GM12878 (cell line): ENCODE results near the gene THBS3. TPM values are rescaled to one million over a fixed set of nuclear protein-coding genes. Genes with fewer than 3 reads are reported as not detected.

ENCODE experiments used
- BACH1 ChIP-seq: fragments of 450-650 bp; IDR thresholded peaks from 2 replicates; pipeline ENCODE4 v1.6.1; 2017; ENCODE audit warnings: mild to moderate bottlenecking, borderline replicate concordance
- ELK1 ChIP-seq: IDR thresholded peaks from 2 replicates; pipeline ENCODE4 v1.6.1; 2012; ENCODE audit warnings: low read depth, low read length, improper control_type of control experiment
- ESRRA ChIP-seq: IDR thresholded peaks from 2 replicates; pipeline ENCODE4 v1.6.1; 2012; ENCODE audit warnings: mild to moderate bottlenecking, low read length, improper control_type of control experiment
- NFIC ChIP-seq: IDR thresholded peaks from 2 replicates; pipeline ENCODE4 v1.6.1; 2012; ENCODE audit warnings: low read depth, mild to moderate bottlenecking, inconsistent platforms, low read length, moderate library complexity
- NFYA ChIP-seq: IDR thresholded peaks from 2 replicates; pipeline ENCODE4 v1.6.1; 2011; ENCODE audit warnings: low read depth, mild to moderate bottlenecking, low read length, improper control_type of control experiment, borderline replicate concordance
- PBX3 ChIP-seq: IDR thresholded peaks from 2 replicates; pipeline ENCODE4 v1.6.1; 2011; ENCODE audit warnings: mild to moderate bottlenecking, low read depth, low read length, moderate library complexity; ENCODE audit not compliant: insufficient replicate concordance
- SP1 ChIP-seq: IDR thresholded peaks from one replicate; pipeline ENCODE4 v1.6.1; 2011; ENCODE audit warnings: low read depth, low read length
- TCF12 ChIP-seq: IDR thresholded peaks from 2 replicates; pipeline ENCODE4 v1.6.1; 2011; ENCODE audit warnings: low read depth, mild to moderate bottlenecking, low read length
- ZNF207 ChIP-seq: fragments of 450-650 bp; IDR thresholded peaks from 2 replicates; pipeline ENCODE4 v1.6.1; 2014; ENCODE audit warnings: antibody characterized with exemption, mild to moderate bottlenecking, borderline replicate concordance
- polyA plus RNA-seq, 11 experiments: library from polyadenylated mRNA; depleted of rRNA in 4 of 11; unstranded in 6 of 11; stranded (reverse) in 5 of 11; fragments of >200 nt; fragmentation: Nextera tagmentation in 4 of 11; fragmentation: Illumina TruSeq in 1 of 11; extraction: Ambion mirVana in 4 of 11; extraction: Trizol in 1 of 11; gene quantifications; 1 replicate in 1 of 11; 2 replicates in 10 of 11; pipeline versions ENCODE4 v1.2.1 to v1.2.3, GENCODE V29; 2011 to 2016; ENCODE audit warnings: inconsistent platforms in 2 of 11, missing spikeins in 2 of 11, low read depth in 1 of 11
- total RNA-seq, 4 experiments: library from RNA; depleted of rRNA in 3 of 4; stranded (reverse); fragments of >200 nt in 3 of 4; fragmentation: Illumina TruSeq in 1 of 4; extraction: Trizol in 1 of 4; gene quantifications; 2 replicates each; pipeline versions ENCODE4 v1.2.1 to v1.2.3, GENCODE V29; 2013 to 2021
- TF ChIP-seq, protein P1 (sequence below): IDR thresholded peaks from 2 replicates; pipeline ENCODE4 v1.6.1; 2011; ENCODE audit warnings: borderline replicate concordance, low read depth, mild to moderate bottlenecking, moderate library complexity, mixed read lengths, low read length; ENCODE audit not compliant: insufficient read depth; ENCODE audit errors: extremely low read length
- TF ChIP-seq, protein P2 (sequence below): IDR thresholded peaks from 2 replicates; pipeline ENCODE4 v1.6.1; 2012; ENCODE audit warnings: improper control_type of control experiment, low read depth, low read length; ENCODE audit not compliant: insufficient replicate concordance
- TF ChIP-seq, protein P3 (sequence below): fragments of 450-650 bp; IDR thresholded peaks from 2 replicates; pipeline ENCODE4 v1.6.1; 2014; ENCODE audit warnings: mild to moderate bottlenecking
- TF ChIP-seq, protein P4 (sequence below): fragments of 450-650 bp; IDR thresholded peaks from 2 replicates; pipeline ENCODE4 v1.6.1; 2016; ENCODE audit warnings: mild to moderate bottlenecking, moderate library complexity, borderline replicate concordance

Gene THBS3
- total and polyA plus RNA-seq, 10 of the 15 experiments (the other 5 are each of a cell fraction or from before 2014, with no cell fraction given), result 0.66 to 3.6 (median 2.0) TPM

DNA sequence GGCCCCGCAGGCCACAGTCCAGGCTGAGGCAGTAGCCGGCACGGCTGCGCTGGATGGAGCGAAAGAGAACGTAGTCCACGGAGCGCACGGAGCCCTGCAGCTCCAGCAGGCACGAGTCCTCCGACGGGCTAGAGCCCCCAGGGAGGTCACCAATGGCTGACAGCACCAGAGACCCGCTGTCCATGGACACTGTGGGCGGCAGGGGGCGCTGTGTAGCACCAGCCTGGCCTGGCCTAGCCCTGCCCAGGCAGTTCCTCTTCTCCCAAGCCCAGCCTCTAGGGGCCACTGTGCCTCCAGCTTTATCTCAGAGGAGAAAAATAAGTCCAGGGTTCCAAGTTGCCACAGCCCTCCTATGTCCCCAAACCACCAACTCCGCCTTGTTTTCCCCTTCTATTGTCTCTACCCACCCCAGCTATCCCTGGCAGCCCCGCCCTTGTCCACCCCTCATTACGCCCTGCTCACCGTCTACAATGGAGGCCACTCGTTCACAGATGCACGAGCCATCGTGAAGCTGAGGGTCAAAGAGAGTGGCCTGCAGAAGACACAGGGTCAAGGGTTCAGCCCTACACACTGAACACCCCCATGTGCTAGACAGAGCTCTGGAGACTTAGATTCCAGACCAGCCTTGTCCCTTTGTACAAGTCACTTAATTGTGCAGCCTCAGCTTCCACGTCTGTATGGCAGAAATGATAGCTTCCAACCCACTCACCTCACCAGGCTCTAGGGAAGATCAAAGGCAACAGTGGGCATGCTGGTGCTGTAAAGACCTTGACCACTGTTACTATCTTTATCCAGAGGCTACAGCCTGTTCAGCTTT lies 43.1 kb upstream of the THBS3 start (continued):
- TF ChIP-seq NFIC (no peak), ELK1 (no peak), ZNF207 (peak; percentile 93), ESRRA (0 out of 2 replicates have a peak, but pooled peaks have one; percentile 45), SP1 (peak; percentile 45), NFYA (no peak; the same call in 1 of the 2 replicates), TCF12 (peak; percentile 33; the same call in 1 of the 2 replicates), PBX3 (no peak), BACH1 (peak; percentile 80)
- TF ChIP-seq, protein P1, sequence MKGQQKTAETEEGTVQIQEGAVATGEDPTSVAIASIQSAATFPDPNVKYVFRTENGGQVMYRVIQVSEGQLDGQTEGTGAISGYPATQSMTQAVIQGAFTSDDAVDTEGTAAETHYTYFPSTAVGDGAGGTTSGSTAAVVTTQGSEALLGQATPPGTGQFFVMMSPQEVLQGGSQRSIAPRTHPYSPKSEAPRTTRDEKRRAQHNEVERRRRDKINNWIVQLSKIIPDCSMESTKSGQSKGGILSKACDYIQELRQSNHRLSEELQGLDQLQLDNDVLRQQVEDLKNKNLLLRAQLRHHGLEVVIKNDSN, result no peak
- TF ChIP-seq, protein P2, sequence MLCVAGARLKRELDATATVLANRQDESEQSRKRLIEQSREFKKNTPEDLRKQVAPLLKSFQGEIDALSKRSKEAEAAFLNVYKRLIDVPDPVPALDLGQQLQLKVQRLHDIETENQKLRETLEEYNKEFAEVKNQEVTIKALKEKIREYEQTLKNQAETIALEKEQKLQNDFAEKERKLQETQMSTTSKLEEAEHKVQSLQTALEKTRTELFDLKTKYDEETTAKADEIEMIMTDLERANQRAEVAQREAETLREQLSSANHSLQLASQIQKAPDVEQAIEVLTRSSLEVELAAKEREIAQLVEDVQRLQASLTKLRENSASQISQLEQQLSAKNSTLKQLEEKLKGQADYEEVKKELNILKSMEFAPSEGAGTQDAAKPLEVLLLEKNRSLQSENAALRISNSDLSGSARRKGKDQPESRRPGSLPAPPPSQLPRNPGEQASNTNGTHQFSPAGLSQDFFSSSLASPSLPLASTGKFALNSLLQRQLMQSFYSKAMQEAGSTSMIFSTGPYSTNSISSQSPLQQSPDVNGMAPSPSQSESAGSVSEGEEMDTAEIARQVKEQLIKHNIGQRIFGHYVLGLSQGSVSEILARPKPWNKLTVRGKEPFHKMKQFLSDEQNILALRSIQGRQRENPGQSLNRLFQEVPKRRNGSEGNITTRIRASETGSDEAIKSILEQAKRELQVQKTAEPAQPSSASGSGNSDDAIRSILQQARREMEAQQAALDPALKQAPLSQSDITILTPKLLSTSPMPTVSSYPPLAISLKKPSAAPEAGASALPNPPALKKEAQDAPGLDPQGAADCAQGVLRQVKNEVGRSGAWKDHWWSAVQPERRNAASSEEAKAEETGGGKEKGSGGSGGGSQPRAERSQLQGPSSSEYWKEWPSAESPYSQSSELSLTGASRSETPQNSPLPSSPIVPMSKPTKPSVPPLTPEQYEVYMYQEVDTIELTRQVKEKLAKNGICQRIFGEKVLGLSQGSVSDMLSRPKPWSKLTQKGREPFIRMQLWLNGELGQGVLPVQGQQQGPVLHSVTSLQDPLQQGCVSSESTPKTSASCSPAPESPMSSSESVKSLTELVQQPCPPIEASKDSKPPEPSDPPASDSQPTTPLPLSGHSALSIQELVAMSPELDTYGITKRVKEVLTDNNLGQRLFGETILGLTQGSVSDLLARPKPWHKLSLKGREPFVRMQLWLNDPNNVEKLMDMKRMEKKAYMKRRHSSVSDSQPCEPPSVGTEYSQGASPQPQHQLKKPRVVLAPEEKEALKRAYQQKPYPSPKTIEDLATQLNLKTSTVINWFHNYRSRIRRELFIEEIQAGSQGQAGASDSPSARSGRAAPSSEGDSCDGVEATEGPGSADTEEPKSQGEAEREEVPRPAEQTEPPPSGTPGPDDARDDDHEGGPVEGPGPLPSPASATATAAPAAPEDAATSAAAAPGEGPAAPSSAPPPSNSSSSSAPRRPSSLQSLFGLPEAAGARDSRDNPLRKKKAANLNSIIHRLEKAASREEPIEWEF, result no peak
- TF ChIP-seq, protein P3, sequence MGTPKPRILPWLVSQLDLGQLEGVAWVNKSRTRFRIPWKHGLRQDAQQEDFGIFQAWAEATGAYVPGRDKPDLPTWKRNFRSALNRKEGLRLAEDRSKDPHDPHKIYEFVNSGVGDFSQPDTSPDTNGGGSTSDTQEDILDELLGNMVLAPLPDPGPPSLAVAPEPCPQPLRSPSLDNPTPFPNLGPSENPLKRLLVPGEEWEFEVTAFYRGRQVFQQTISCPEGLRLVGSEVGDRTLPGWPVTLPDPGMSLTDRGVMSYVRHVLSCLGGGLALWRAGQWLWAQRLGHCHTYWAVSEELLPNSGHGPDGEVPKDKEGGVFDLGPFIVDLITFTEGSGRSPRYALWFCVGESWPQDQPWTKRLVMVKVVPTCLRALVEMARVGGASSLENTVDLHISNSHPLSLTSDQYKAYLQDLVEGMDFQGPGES, result peak; percentile 34; the same call in 1 of the 2 replicates
- TF ChIP-seq, protein P4, sequence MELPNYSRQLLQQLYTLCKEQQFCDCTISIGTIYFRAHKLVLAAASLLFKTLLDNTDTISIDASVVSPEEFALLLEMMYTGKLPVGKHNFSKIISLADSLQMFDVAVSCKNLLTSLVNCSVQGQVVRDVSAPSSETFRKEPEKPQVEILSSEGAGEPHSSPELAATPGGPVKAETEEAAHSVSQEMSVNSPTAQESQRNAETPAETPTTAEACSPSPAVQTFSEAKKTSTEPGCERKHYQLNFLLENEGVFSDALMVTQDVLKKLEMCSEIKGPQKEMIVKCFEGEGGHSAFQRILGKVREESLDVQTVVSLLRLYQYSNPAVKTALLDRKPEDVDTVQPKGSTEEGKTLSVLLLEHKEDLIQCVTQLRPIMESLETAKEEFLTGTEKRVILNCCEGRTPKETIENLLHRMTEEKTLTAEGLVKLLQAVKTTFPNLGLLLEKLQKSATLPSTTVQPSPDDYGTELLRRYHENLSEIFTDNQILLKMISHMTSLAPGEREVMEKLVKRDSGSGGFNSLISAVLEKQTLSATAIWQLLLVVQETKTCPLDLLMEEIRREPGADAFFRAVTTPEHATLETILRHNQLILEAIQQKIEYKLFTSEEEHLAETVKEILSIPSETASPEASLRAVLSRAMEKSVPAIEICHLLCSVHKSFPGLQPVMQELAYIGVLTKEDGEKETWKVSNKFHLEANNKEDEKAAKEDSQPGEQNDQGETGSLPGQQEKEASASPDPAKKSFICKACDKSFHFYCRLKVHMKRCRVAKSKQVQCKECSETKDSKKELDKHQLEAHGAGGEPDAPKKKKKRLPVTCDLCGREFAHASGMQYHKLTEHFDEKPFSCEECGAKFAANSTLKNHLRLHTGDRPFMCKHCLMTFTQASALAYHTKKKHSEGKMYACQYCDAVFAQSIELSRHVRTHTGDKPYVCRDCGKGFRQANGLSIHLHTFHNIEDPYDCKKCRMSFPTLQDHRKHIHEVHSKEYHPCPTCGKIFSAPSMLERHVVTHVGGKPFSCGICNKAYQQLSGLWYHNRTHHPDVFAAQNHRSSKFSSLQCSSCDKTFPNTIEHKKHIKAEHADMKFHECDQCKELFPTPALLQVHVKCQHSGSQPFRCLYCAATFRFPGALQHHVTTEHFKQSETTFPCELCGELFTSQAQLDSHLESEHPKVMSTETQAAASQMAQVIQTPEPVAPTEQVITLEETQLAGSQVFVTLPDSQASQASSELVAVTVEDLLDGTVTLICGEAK, result no peak
